SK-N-SH treated with all-trans-retinoic acid at 6 μM for 48 hours (cell line): ENCODE data around the gene MCUB.

Experiments used
- ATAC-seq: fragments of 200-7000 bp; cut with Tn5 transposase; 3 replicates; pipeline ENCODE4 v1.9.1; 2020; ENCODE audit warnings: mild to moderate bottlenecking, moderate library complexity
- ARNTL ChIP-seq: fragments of 450-650 bp; formaldehyde crosslinking; IDR thresholded peaks from 2 replicates; pipeline ENCODE4 v1.5.0; 2020; ENCODE audit warnings: low read depth, mild to moderate bottlenecking, moderate library complexity, borderline replicate concordance
- BACH2 ChIP-seq: fragments of 250-450 bp; sonication (Bioruptor Pico); IDR thresholded peaks from 2 replicates; pipeline ENCODE4 v1.9.0; 2021; ENCODE audit warnings: mild to moderate bottlenecking, borderline replicate concordance
- CREB5 ChIP-seq: fragments of 250-450 bp; sonication (Bioruptor Pico); IDR thresholded peaks from 2 replicates; pipeline ENCODE4 v1.5.1; 2020; ENCODE audit warnings: low read depth, mild to moderate bottlenecking, moderate library complexity
- CSDC2 ChIP-seq: fragments of 250-450 bp; sonication (Bioruptor Pico); IDR thresholded peaks from 2 replicates; pipeline ENCODE4 v1.5.0; 2020; ENCODE audit warnings: mild to moderate bottlenecking, moderate library complexity
- CSRNP3 ChIP-seq: fragments of 250-450 bp; sonication (Bioruptor Pico); IDR thresholded peaks from 2 replicates; pipeline ENCODE4 v1.5.1; 2021; ENCODE audit warnings: mild to moderate bottlenecking, moderate library complexity
- ESRRG ChIP-seq: fragments of 250-450 bp; sonication (Bioruptor Pico); IDR thresholded peaks from 2 replicates; pipeline ENCODE4 v1.6.1; 2021; ENCODE audit warnings: mild to moderate bottlenecking
- ISL1 ChIP-seq: fragments of 250-450 bp; sonication (Bioruptor Pico); IDR thresholded peaks from 2 replicates; pipeline ENCODE4 v2.1.2; 2022; ENCODE audit warnings: mild to moderate bottlenecking, moderate library complexity
- OSR1 ChIP-seq: fragments of 250-450 bp; sonication (Bioruptor Pico); IDR thresholded peaks from 2 replicates; pipeline ENCODE4 v1.8.0; 2022; ENCODE audit warnings: moderate library complexity, mild to moderate bottlenecking, inconsistent platforms
- PATZ1 ChIP-seq: fragments of 250-450 bp; sonication (Bioruptor Pico); IDR thresholded peaks from 2 replicates; pipeline ENCODE4 v1.8.0; 2020; ENCODE audit warnings: mild to moderate bottlenecking, moderate library complexity, borderline replicate concordance
- POU6F1 ChIP-seq: fragments of 250-450 bp; sonication (Bioruptor Pico); IDR thresholded peaks from 2 replicates; pipeline ENCODE4 v1.8.0; 2021; ENCODE audit warnings: low read depth, mild to moderate bottlenecking, moderate library complexity, borderline replicate concordance
- RARB ChIP-seq: fragments of 250-450 bp; sonication (Bioruptor Pico); IDR thresholded peaks from 2 replicates; pipeline ENCODE4 v1.8.0; 2021; ENCODE audit warnings: mild to moderate bottlenecking, moderate library complexity
- SNAI2 ChIP-seq: fragments of 250-450 bp; sonication (Bioruptor Pico); IDR thresholded peaks from 2 replicates; pipeline ENCODE4 v1.5.0; 2020; ENCODE audit warnings: mild to moderate bottlenecking, moderate library complexity
- TCF4 ChIP-seq: fragments of 250-450 bp; sonication (Bioruptor Pico); IDR thresholded peaks from 2 replicates; pipeline ENCODE4 v1.8.0; 2021; ENCODE audit warnings: mild to moderate bottlenecking, moderate library complexity, borderline replicate concordance
- TOX ChIP-seq: fragments of 250-450 bp; sonication (Bioruptor Pico); IDR thresholded peaks from 2 replicates; pipeline ENCODE4 v1.8.0; 2021; ENCODE audit warnings: mild to moderate bottlenecking, moderate library complexity, borderline replicate concordance
- TSHZ2 ChIP-seq: fragments of 250-450 bp; sonication (Bioruptor Pico); IDR thresholded peaks from 2 replicates; pipeline ENCODE4 v1.5.0; 2020; ENCODE audit warnings: mild to moderate bottlenecking, moderate library complexity
- ZC3H10 ChIP-seq: fragments of 250-450 bp; sonication (Bioruptor Pico); IDR thresholded peaks from 2 replicates; pipeline ENCODE4 v1.5.1; 2021; ENCODE audit warnings: mild to moderate bottlenecking, moderate library complexity
- ZFP3 ChIP-seq: fragments of 250-450 bp; sonication (Bioruptor Pico); IDR thresholded peaks from 2 replicates; pipeline ENCODE4 v1.5.0; 2020; ENCODE audit warnings: mild to moderate bottlenecking, moderate library complexity
- ZFP30 ChIP-seq: fragments of 450-650 bp; formaldehyde crosslinking; IDR thresholded peaks from 2 replicates; pipeline ENCODE4 v1.5.0; 2022; ENCODE audit warnings: mild to moderate bottlenecking, moderate library complexity
- ZNF565 ChIP-seq: fragments of 450-650 bp; formaldehyde crosslinking; conservative IDR thresholded peaks from 2 replicates; pipeline ENCODE4 v1.5.0; 2020; ENCODE audit warnings: low read depth, mild to moderate bottlenecking, moderate library complexity
- ZNF70 ChIP-seq: fragments of 450-650 bp; formaldehyde crosslinking; IDR thresholded peaks from 2 replicates; pipeline ENCODE4 v1.5.0; 2020; ENCODE audit warnings: mild to moderate bottlenecking, moderate library complexity

The MCUB gene

GRCh38 chr4:109730619-109731545, 170.8 kb downstream of the MCUB start:
- TF ChIP-seq POU6F1 (CRISPR knock-in tag) (no peak), ZFP30 (CRISPR knock-in tag) (no peak), TCF4 (CRISPR knock-in tag) (no peak), CSDC2 (CRISPR knock-in tag) (no peak), ZFP3 (CRISPR knock-in tag) (no peak), SNAI2 (CRISPR knock-in tag) (no peak), ZNF565 (CRISPR knock-in tag) (no peak), BACH2 (no peak), ZC3H10 (CRISPR knock-in tag) (no peak), TOX (CRISPR knock-in tag) (no peak), ARNTL (CRISPR knock-in tag) (no peak), ISL1 (CRISPR knock-in tag) (no peak), PATZ1 (CRISPR knock-in tag) (no peak), RARB (no peak), ESRRG (CRISPR knock-in tag) (no peak), CREB5 (CRISPR knock-in tag) (no peak), CSRNP3 (CRISPR knock-in tag) (no peak)
- no peak; the same call in 2 of the 3 replicates for ATAC-seq

- ATAC-seq = no peak
- TF ChIP-seq ZNF70 (CRISPR knock-in tag) = no peak
- no peak for TF ChIP-seq PATZ1 (CRISPR knock-in tag)
- no peak for TF ChIP-seq RARB
- TF ChIP-seq ESRRG (CRISPR knock-in tag) = no peak
Measured at GRCh38 chr4:109733728-109734127, 173.7 kb downstream of the MCUB start.

- TF ChIP-seq ZNF565 (CRISPR knock-in tag) (no peak), TSHZ2 (CRISPR knock-in tag) (no peak), BACH2 (no peak), TOX (CRISPR knock-in tag) (no peak), OSR1 (no peak), PATZ1 (CRISPR knock-in tag) (no peak), ZNF70 (CRISPR knock-in tag) (no peak)
- ATAC-seq = no peak
Measured at GRCh38 chr4:109735566-109736365, 175.7 kb downstream of the MCUB start.
